K562 (cell line): ENCODE results near the gene MYOCD. TPM values are rescaled to one million over a fixed set of nuclear protein-coding genes. Genes with fewer than 3 reads are reported as not detected.

ENCODE experiments used
- ATAC-seq: fragments of 200-7000 bp; cut with Tn5 transposase; 3 replicates; pipeline ENCODE4 v1.9.1; 2020; ENCODE audit warnings: moderate library complexity
- BruUV-seq: library from RNA; stranded (reverse); fragments of 400-500 nt; replicated peaks from 2 replicates; lab custom pipeline; 2021; lab: Mats Ljungman, UMichigan
- CTCF ChIA-PET: fragments of 300-600 bp; formaldehyde crosslinking; extraction: SDS; loops from one replicate; lab custom pipeline; 2021; ENCODE audit warnings: low intra/inter-chr PET ratio; lab: Yijun Ruan, JAX
- POLR2A ChIA-PET: fragments of 300-600, 350-650 bp; sonication (Branson Sonifier 250); formaldehyde crosslinking; extraction: SDS; loops from one replicate; lab custom pipeline; 2021; ENCODE audit warnings: antibody characterized with exemption, inconsistent platforms; lab: Yijun Ruan, JAX
- DNase-seq, 4 experiments: peaks; one replicate each; pipeline versions ENCODE4 v3.0.0 to v3.0.0-alpha.2; 2011 to 2018; ENCODE audit warnings: low spot score in 3 of 4, mixed read lengths in 3 of 4; ENCODE audit errors: extremely low read depth in 1 of 4
- FAIRE-seq: peaks from 2 replicates; lab custom pipeline; 2011; peaks lifted over from hg19 to GRCh38; lab: Jason Lieb, UNC
- H2AFZ ChIP-seq: 2 replicates; pipeline ENCODE4 v1.6.0; 2011; ENCODE audit warnings: low read depth, low read length, control low read depth, inconsistent platforms
- H3K27ac ChIP-seq: fragments of 200-600 bp; 3 replicates; pipeline ENCODE4 v1.8.0; 2011; ENCODE audit warnings: low read depth, mild to moderate bottlenecking, control low read depth, inconsistent platforms, low read length, moderate library complexity, mixed read lengths; ENCODE audit errors: extremely low read depth
- H3K27me3 ChIP-seq, 2 experiments: fragments of 300-600 bp in 1 of 2; 2 replicates in 1 of 2; 3 replicates in 1 of 2; pipeline versions ENCODE4 v1.6.0 to v1.8.0; 2011; ENCODE audit warnings: inconsistent platforms in 2 of 2, low read length in 2 of 2, mild to moderate bottlenecking in 1 of 2, mixed read lengths in 1 of 2, moderate library complexity in 1 of 2; ENCODE audit not compliant: control insufficient read depth in 2 of 2, insufficient read depth in 2 of 2
- H3K36me3 ChIP-seq: fragments of 300-600 bp; 3 replicates; pipeline ENCODE4 v1.8.0; 2011; ENCODE audit warnings: mild to moderate bottlenecking, low read length, inconsistent platforms; ENCODE audit not compliant: control insufficient read depth, insufficient read depth
- H3K4me1 ChIP-seq, 2 experiments: fragments of 200-600 bp in 1 of 2; replicated peaks in 1 of 2; 2 replicates in 1 of 2; 3 replicates in 1 of 2; pipeline versions ENCODE4 v1.5.1 to v1.8.0; 2011; ENCODE audit warnings: inconsistent platforms in 2 of 2, low read length in 2 of 2, mild to moderate bottlenecking in 1 of 2, mixed read lengths in 1 of 2, moderate library complexity in 1 of 2; ENCODE audit not compliant: control insufficient read depth in 2 of 2, insufficient read depth in 2 of 2
- H3K4me2 ChIP-seq: 2 replicates; pipeline ENCODE4 v1.6.1; 2011; ENCODE audit warnings: low read length, control low read depth, inconsistent platforms, mixed read lengths; ENCODE audit not compliant: insufficient read depth
- H3K4me3 ChIP-seq: fragments of 200-600 bp; sonication (generic), shearing (Covaris generic); 2 replicates; pipeline ENCODE4 v1.5.1; 2016; ENCODE audit warnings: control low read depth, inconsistent platforms
- H3K79me2 ChIP-seq: fragments of 200-600 bp; 3 replicates; pipeline ENCODE4 v1.8.0; 2011; ENCODE audit warnings: low read length, inconsistent platforms; ENCODE audit not compliant: control insufficient read depth, insufficient read depth
- H3K9ac ChIP-seq, 2 experiments: 2 replicates each; pipeline versions ENCODE4 v1.6.0 to v1.6.1; 2011; ENCODE audit warnings: low read depth in 2 of 2, low read length in 2 of 2, control low read depth in 1 of 2, inconsistent platforms in 1 of 2, mild to moderate bottlenecking in 1 of 2, mixed read lengths in 1 of 2; ENCODE audit not compliant: insufficient read depth in 1 of 2
- H3K9me1 ChIP-seq: one replicate; pipeline ENCODE4 v1.6.0; 2011; ENCODE audit warnings: inconsistent platforms, mild to moderate bottlenecking, low read length, moderate library complexity; ENCODE audit not compliant: control insufficient read depth, insufficient read depth
- H3K9me3 ChIP-seq: replicated peaks from 2 replicates; pipeline ENCODE4 v1.5.1; 2011; ENCODE audit warnings: low read depth, low read length, inconsistent platforms; ENCODE audit not compliant: control insufficient read depth, insufficient read depth
- H4K20me1 ChIP-seq: replicated peaks from 2 replicates; pipeline ENCODE4 v1.6.1; 2011; ENCODE audit warnings: low read length, inconsistent platforms, mixed read lengths; ENCODE audit not compliant: control insufficient read depth, insufficient read depth
- C11orf30 ChIP-seq: fragments of 450-650 bp; IDR thresholded peaks from 2 replicates; pipeline ENCODE4 v1.6.1; 2016; ENCODE audit warnings: low read depth, mild to moderate bottlenecking
- EZH2 ChIP-seq: IDR thresholded peaks from 2 replicates; pipeline ENCODE4 v1.6.1; 2012; ENCODE audit warnings: low read depth, mild to moderate bottlenecking, inconsistent platforms, low read length, borderline replicate concordance
- JUN ChIP-seq, 2 experiments: sonication (generic) in 1 of 2; formaldehyde crosslinking in 1 of 2; IDR thresholded peaks; 2 replicates each; pipeline versions ENCODE4 v1.6.1 to v1.8.0; 2012 to 2022; ENCODE audit warnings: borderline replicate concordance in 2 of 2, mild to moderate bottlenecking in 2 of 2, improper control_type of control experiment in 1 of 2, low read depth in 1 of 2, low read length in 1 of 2, missing genetic modification reagents in 1 of 2
- KDM2B ChIP-seq: fragments of 250-450 bp; sonication (Bioruptor Pico); IDR thresholded peaks from 2 replicates; pipeline ENCODE4 v1.8.0; 2021; ENCODE audit warnings: mild to moderate bottlenecking, moderate library complexity
- NUFIP1 ChIP-seq: fragments of 450-650 bp; IDR thresholded peaks from 2 replicates; pipeline ENCODE4 v1.6.1; 2018; ENCODE audit not compliant: partially characterized antibody
- PHF20 ChIP-seq: fragments of 450-650 bp; IDR thresholded peaks from 2 replicates; pipeline ENCODE4 v1.6.1; 2018; ENCODE audit not compliant: partially characterized antibody
- PYGO2 ChIP-seq: fragments of 450-650 bp; IDR thresholded peaks from 2 replicates; pipeline ENCODE4 v1.6.1; 2016; ENCODE audit warnings: mild to moderate bottlenecking, missing genetic modification characterization, moderate library complexity, missing compliant biosample characterization
- SAP30 ChIP-seq: fragments of 200-600 bp; sonication (generic); IDR thresholded peaks from 2 replicates; pipeline ENCODE4 v1.6.1; 2012; ENCODE audit warnings: borderline replicate concordance, low read depth, mild to moderate bottlenecking, moderate library complexity, low read length, control low read depth, inconsistent platforms; ENCODE audit not compliant: insufficient read depth, poor library complexity, severe bottlenecking
- SFPQ ChIP-seq: fragments of 200-400 bp; formaldehyde crosslinking; IDR thresholded peaks from 2 replicates; pipeline ENCODE4 v1.6.1; 2017; ENCODE audit warnings: mild to moderate bottlenecking, low read depth, low read length, moderate library complexity
- TAL1 ChIP-seq: fragments of 450-650 bp; IDR thresholded peaks from 2 replicates; pipeline ENCODE4 v1.6.1; 2016; ENCODE audit warnings: mild to moderate bottlenecking
- ZBTB17 ChIP-seq: fragments of 450-650 bp; formaldehyde crosslinking; IDR thresholded peaks from 2 replicates; pipeline ENCODE4 v1.4.0; 2020; ENCODE audit warnings: mild to moderate bottlenecking
- ZNF511 ChIP-seq: sonication (generic); formaldehyde crosslinking; IDR thresholded peaks from 2 replicates; pipeline ENCODE4 v1.8.0; 2022; ENCODE audit warnings: mild to moderate bottlenecking, missing genetic modification reagents
- WGBS: fragments of 100-300 bp; shearing (Covaris generic); methylation state at CpG from one replicate; pipeline ENCODE4 v1.1.6; 2016; ENCODE audit warnings: low coverage, mixed read lengths; ENCODE audit not compliant: insufficient coverage; ENCODE audit errors: missing lambda C conversion rate; 5-methylcytosine and 5-hydroxymethylcytosine counted together
- in situ Hi-C: fragments of 300-500 bp; cut with MboI; formaldehyde crosslinking; loops from 4 replicates; pipeline ENCODE4 v1.15.0; 2018; ENCODE audit warnings: inconsistent platforms, mixed read lengths
- intact Hi-C: fragments of 100-400 bp; cut with micrococcal nuclease; formaldehyde crosslinking; loops from 2 replicates; pipeline ENCODE4 v1.14.2; 2022
- polyA plus RNA-seq, 8 experiments: library from polyadenylated mRNA; depleted of rRNA in 4 of 8; stranded (reverse) in 5 of 8; unstranded in 3 of 8; fragments of >200 nt; fragmentation: Nextera tagmentation in 2 of 8; fragmentation: Illumina TruSeq in 1 of 8; extraction: Ambion mirVana in 2 of 8; extraction: Trizol in 1 of 8; gene quantifications; 2 replicates each; pipeline versions ENCODE4 v1.2.1 to v1.2.3, GENCODE V29; 2011 to 2014; ENCODE audit warnings: inconsistent platforms in 1 of 8, missing spikeins in 1 of 8
- total RNA-seq, 7 experiments: library from RNA; depleted of rRNA in 6 of 7; stranded (reverse); fragments of >200 nt in 6 of 7; fragmentation: Illumina TruSeq in 2 of 7; extraction: Trizol in 2 of 7; gene quantifications; 2 replicates each; pipeline versions ENCODE4 v1.2.1 to v1.2.3, GENCODE V29; 2011 to 2021; ENCODE audit warnings: low replicate concordance in 1 of 7

MYOCD gene
- total and polyA plus RNA-seq, 9 of the 15 experiments (the other 6 are each of a cell fraction or from before 2014, with no cell fraction given) = not detected

GRCh38 chr17:12642034-12642433 is 23.7 kb upstream of the MYOCD start:
- WGBS = 0% methylated on average over 3 of the region's 4 CpGs
- TF ChIP-seq PYGO2 (no peak), JUN (IDR thresholded peaks at IDR 0.05; ENCODE audit: borderline replicate concordance, low read depth, low read length) (no peak), JUN (CRISPR knock-in tag; IDR thresholded peaks at IDR 0.05; ENCODE audit: borderline replicate concordance) (no peak), TAL1 (no peak), NUFIP1 (no peak), SAP30 (no peak), KDM2B (CRISPR knock-in tag) (no peak), ZBTB17 (CRISPR knock-in tag) (no peak), EZH2 (no peak), SFPQ (no peak), C11orf30 (no peak), PHF20 (no peak), ZNF511 (no peak)
- H2AFZ ChIP-seq = no peak overlapping the region
- no peaks in the 10 kb centered on the region for H3K4me1 ChIP-seq
- no TSS peak for BruUV-seq
- POLR2A ChIA-PET = no interaction called here
- H3K9me1 ChIP-seq = no peaks in the 10 kb centered on the region
- DNase-seq = no peak
- in situ Hi-C loops (no loop called here), intact Hi-C loops (no loop called here)
- FAIRE-seq = no peak
- ATAC-seq = no peak
- no peaks in the 10 kb centered on the region for H3K79me2 ChIP-seq
- no peaks in the 10 kb centered on the region for H3K36me3 ChIP-seq
- no peaks in the 10 kb centered on the region for H4K20me1 ChIP-seq
- no peak overlapping the region for H3K4me3 ChIP-seq
- H3K4me2 ChIP-seq = no peak overlapping the region
- no peak overlapping the region for H3K27ac ChIP-seq
- no peaks in the 10 kb centered on the region for H3K27me3 ChIP-seq
- no peak overlapping the region for H3K9ac ChIP-seq
- CTCF ChIA-PET = no interaction called here
- no peaks in the 10 kb centered on the region for H3K9me3 ChIP-seq
